GM12878 (cell line): Measurements from ENCODE around the gene ADK. TPM values are rescaled to one million over a fixed set of nuclear protein-coding genes. Genes with fewer than 3 reads are reported as not detected.
A peak's percentile ranks its signal among the peaks of the same experiment; 100 is the strongest.

Experiments used
- CTCF ChIP-seq, 3 experiments: IDR thresholded peaks in 2 of 3; conservative IDR thresholded peaks in 1 of 3; 2 replicates each; pipeline ENCODE4 v1.5.1; 2011; ENCODE audit warnings: low read depth in 3 of 3, low read length in 3 of 3, mild to moderate bottlenecking in 3 of 3, control low read depth in 2 of 3, moderate library complexity in 2 of 3, inconsistent platforms in 1 of 3, mixed read lengths in 1 of 3; ENCODE audit not compliant: control insufficient read depth in 2 of 3, insufficient read depth in 1 of 3; ENCODE audit errors: extremely low read depth in 1 of 3
- FOS ChIP-seq: IDR thresholded peaks from 3 replicates; pipeline ENCODE4 v1.6.1; 2011; ENCODE audit warnings: borderline replicate concordance; ENCODE audit not compliant: insufficient read length; ENCODE audit errors: extremely low read depth
- FOXM1 ChIP-seq: IDR thresholded peaks from 2 replicates; pipeline ENCODE4 v1.6.1; 2012; ENCODE audit warnings: low read depth, mild to moderate bottlenecking, inconsistent platforms, low read length, moderate library complexity
- GABPA ChIP-seq: IDR thresholded peaks from 2 replicates; pipeline ENCODE4 v1.6.1; 2014; ENCODE audit warnings: antibody characterized with exemption, low read depth, mild to moderate bottlenecking, inconsistent platforms
- MXI1 ChIP-seq: fragments of 150-350 bp; IDR thresholded peaks from 2 replicates; pipeline ENCODE4 v1.6.1; 2011; ENCODE audit warnings: low read depth, mild to moderate bottlenecking, inconsistent platforms, low read length, improper control_type of control experiment
- NBN ChIP-seq: fragments of 450-650 bp; IDR thresholded peaks from 2 replicates; pipeline ENCODE4 v1.6.1; 2016
- NFIC ChIP-seq: IDR thresholded peaks from 2 replicates; pipeline ENCODE4 v1.6.1; 2012; ENCODE audit warnings: low read depth, mild to moderate bottlenecking, inconsistent platforms, low read length, moderate library complexity
- PAX5 ChIP-seq: IDR thresholded peaks from 2 replicates; pipeline ENCODE4 v1.6.1; 2011; ENCODE audit warnings: low read depth, low read length, borderline replicate concordance
- PBX3 ChIP-seq: IDR thresholded peaks from 2 replicates; pipeline ENCODE4 v1.6.1; 2011; ENCODE audit warnings: mild to moderate bottlenecking, low read depth, low read length, moderate library complexity; ENCODE audit not compliant: insufficient replicate concordance
- ZBTB40 ChIP-seq: fragments of 450-650 bp; IDR thresholded peaks from 2 replicates; pipeline ENCODE4 v1.6.1; 2016; ENCODE audit warnings: mild to moderate bottlenecking, moderate library complexity, borderline replicate concordance
- ZNF24 ChIP-seq: fragments of 450-650 bp; IDR thresholded peaks from 2 replicates; pipeline ENCODE4 v1.6.1; 2017; ENCODE audit warnings: antibody characterized with exemption, mild to moderate bottlenecking
- ZSCAN29 ChIP-seq: fragments of 450-650 bp; IDR thresholded peaks from 2 replicates; pipeline ENCODE4 v1.6.1; 2017; ENCODE audit warnings: mild to moderate bottlenecking, moderate library complexity
- polyA plus RNA-seq, 11 experiments: library from polyadenylated mRNA; depleted of rRNA in 4 of 11; unstranded in 6 of 11; stranded (reverse) in 5 of 11; fragments of >200 nt; fragmentation: Nextera tagmentation in 4 of 11; fragmentation: Illumina TruSeq in 1 of 11; extraction: Ambion mirVana in 4 of 11; extraction: Trizol in 1 of 11; gene quantifications; 1 replicate in 1 of 11; 2 replicates in 10 of 11; pipeline versions ENCODE4 v1.2.1 to v1.2.3, GENCODE V29; 2011 to 2016; ENCODE audit warnings: inconsistent platforms in 2 of 11, missing spikeins in 2 of 11, low read depth in 1 of 11
- total RNA-seq, 4 experiments: library from RNA; depleted of rRNA in 3 of 4; stranded (reverse); fragments of >200 nt in 3 of 4; fragmentation: Illumina TruSeq in 1 of 4; extraction: Trizol in 1 of 4; gene quantifications; 2 replicates each; pipeline versions ENCODE4 v1.2.1 to v1.2.3, GENCODE V29; 2013 to 2021
- TF ChIP-seq, protein P1 (sequence below): IDR thresholded peaks from 2 replicates; pipeline ENCODE4 v1.6.1; 2012; ENCODE audit warnings: mild to moderate bottlenecking, low read depth, low read length
- TF ChIP-seq, protein P2 (sequence below): fragments of 150-350 bp; IDR thresholded peaks from 2 replicates; pipeline ENCODE4 v1.6.1; 2014; ENCODE audit warnings: mild to moderate bottlenecking, low read depth, low read length

Gene ADK
- total and polyA plus RNA-seq, 10 of the 15 experiments (the other 5 are each of a cell fraction or from before 2014, with no cell fraction given) = 42.0 to 151 (median 81.6) TPM

DNA sequence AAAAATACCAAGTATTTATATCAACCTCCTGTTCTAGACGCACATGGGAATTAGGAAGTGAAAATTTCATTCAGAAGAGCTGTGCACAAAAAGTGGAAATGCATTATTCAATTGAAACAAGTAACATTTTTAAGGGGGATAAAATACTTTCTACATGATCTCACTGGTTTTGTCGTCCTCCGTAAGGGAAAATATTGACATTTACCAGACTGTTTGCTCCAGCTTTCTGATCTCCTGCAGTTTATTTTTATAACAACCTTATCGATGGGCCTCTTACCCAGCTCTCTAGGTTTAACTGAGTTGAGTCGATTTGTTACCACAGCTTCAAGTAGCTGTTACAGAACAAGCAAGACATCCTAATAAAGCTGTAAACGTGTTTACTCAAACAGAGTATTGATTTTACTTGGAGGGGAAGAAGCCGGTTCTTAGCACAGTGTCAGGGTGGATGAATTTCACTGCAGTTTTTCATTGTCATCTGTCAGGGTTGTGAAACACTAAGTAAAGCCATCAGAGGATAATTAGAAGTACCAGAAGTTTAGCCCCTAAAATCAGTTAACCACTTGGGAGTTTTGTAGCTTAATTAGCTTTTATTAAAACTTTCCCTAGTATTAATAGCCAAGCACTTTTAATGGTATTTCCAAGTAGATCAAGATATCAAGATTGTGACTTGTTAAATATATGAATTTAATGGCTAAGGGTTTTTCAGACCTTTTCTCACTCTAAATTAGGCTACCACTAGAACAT is 532.8 kb downstream of the ADK start (continued):
- TF ChIP-seq, protein P1, sequence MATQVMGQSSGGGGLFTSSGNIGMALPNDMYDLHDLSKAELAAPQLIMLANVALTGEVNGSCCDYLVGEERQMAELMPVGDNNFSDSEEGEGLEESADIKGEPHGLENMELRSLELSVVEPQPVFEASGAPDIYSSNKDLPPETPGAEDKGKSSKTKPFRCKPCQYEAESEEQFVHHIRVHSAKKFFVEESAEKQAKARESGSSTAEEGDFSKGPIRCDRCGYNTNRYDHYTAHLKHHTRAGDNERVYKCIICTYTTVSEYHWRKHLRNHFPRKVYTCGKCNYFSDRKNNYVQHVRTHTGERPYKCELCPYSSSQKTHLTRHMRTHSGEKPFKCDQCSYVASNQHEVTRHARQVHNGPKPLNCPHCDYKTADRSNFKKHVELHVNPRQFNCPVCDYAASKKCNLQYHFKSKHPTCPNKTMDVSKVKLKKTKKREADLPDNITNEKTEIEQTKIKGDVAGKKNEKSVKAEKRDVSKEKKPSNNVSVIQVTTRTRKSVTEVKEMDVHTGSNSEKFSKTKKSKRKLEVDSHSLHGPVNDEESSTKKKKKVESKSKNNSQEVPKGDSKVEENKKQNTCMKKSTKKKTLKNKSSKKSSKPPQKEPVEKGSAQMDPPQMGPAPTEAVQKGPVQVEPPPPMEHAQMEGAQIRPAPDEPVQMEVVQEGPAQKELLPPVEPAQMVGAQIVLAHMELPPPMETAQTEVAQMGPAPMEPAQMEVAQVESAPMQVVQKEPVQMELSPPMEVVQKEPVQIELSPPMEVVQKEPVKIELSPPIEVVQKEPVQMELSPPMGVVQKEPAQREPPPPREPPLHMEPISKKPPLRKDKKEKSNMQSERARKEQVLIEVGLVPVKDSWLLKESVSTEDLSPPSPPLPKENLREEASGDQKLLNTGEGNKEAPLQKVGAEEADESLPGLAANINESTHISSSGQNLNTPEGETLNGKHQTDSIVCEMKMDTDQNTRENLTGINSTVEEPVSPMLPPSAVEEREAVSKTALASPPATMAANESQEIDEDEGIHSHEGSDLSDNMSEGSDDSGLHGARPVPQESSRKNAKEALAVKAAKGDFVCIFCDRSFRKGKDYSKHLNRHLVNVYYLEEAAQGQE = no peak
- TF ChIP-seq ZBTB40 (peak; percentile 77), ZNF24 (no peak), GABPA (no peak), PBX3 (no peak), NBN (no peak), NFIC (peak; percentile 19; the same call in 1 of the 2 replicates), FOXM1 (no peak), ZSCAN29 (no peak), MXI1 (peak; percentile 57; the same call in 1 of the 2 replicates), PAX5 (no peak), FOS (no peak), CTCF (IDR thresholded peaks at IDR 0.05 in 2 of 3, conservative IDR thresholded peaks at IDR 0.05 in 1 of 3; ENCODE audit: control insufficient read depth in 2 of 3, extremely low read depth in 1 of 3, insufficient read depth in 1 of 3, low read depth in 3 of 3, low read length in 3 of 3) (no peak)
- TF ChIP-seq, protein P2, sequence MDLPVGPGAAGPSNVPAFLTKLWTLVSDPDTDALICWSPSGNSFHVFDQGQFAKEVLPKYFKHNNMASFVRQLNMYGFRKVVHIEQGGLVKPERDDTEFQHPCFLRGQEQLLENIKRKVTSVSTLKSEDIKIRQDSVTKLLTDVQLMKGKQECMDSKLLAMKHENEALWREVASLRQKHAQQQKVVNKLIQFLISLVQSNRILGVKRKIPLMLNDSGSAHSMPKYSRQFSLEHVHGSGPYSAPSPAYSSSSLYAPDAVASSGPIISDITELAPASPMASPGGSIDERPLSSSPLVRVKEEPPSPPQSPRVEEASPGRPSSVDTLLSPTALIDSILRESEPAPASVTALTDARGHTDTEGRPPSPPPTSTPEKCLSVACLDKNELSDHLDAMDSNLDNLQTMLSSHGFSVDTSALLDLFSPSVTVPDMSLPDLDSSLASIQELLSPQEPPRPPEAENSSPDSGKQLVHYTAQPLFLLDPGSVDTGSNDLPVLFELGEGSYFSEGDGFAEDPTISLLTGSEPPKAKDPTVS = no peak
